B cell (primary cell): ENCODE data around the gene PDK2. TPM values are rescaled to one million over a fixed set of nuclear protein-coding genes. Genes with fewer than 3 reads are reported as not detected.

Experiments used
- ATAC-seq: fragments of 200-7000 bp; cut with Tn5 transposase; one replicate; pipeline ENCODE4 v1.10.0; 2021; ENCODE audit warnings: low read depth, mild to moderate bottlenecking, moderate number of reproducible peaks, moderate library complexity
- CTCF ChIA-PET: fragments of 350-600 bp; sonication (Branson Sonifier 250); formaldehyde crosslinking; loops from one replicate; lab custom pipeline; 2021; ENCODE audit warnings: antibody characterized with exemption, inconsistent platforms; lab: Charles Lee
- POLR2A ChIA-PET: fragments of 350-600 bp; sonication (Branson Sonifier 250); formaldehyde crosslinking; loops from one replicate; lab custom pipeline; 2021; ENCODE audit warnings: antibody characterized with exemption; lab: Charles Lee
- DNase-seq: peaks from one replicate; pipeline ENCODE4 v3.0.0; 2013
- H2AFZ ChIP-seq: 2 replicates; pipeline ENCODE4 v1.6.1; 2012; ENCODE audit warnings: mild to moderate bottlenecking, low read depth, low read length; ENCODE audit not compliant: insufficient read depth, poor library complexity, severe bottlenecking
- H3K27ac ChIP-seq, 2 donors: 1 replicate in 1 of 2; 2 replicates in 1 of 2; pipeline ENCODE4 v1.5.1; 2012 to 2013; ENCODE audit warnings: low read length in 2 of 2, mild to moderate bottlenecking in 2 of 2, moderate library complexity in 1 of 2
- H3K27me3 ChIP-seq, 4 experiments: fragments of 200-600 bp in 1 of 4; sonication (generic) in 1 of 4; replicated peaks in 1 of 4; 1 replicate in 2 of 4; 2 replicates in 2 of 4; pipeline versions ENCODE4 v1.6.1 to v1.7.0; 2013 to 2016; ENCODE audit warnings: low read length in 3 of 4, mild to moderate bottlenecking in 2 of 4, mixed read lengths in 1 of 4, moderate library complexity in 1 of 4; ENCODE audit not compliant: insufficient read depth in 4 of 4, control insufficient read depth in 3 of 4; ENCODE audit errors: control extremely low read depth in 1 of 4
- H3K36me3 ChIP-seq, 2 experiments: replicated peaks in 1 of 2; 1 replicate in 1 of 2; 2 replicates in 1 of 2; pipeline versions ENCODE4 v1.6.1 to v1.7.1; 2013; ENCODE audit warnings: low read length in 1 of 2; ENCODE audit not compliant: insufficient read depth in 2 of 2, control insufficient read depth in 1 of 2; ENCODE audit errors: control extremely low read depth in 1 of 2, extremely low read depth in 1 of 2
- H3K4me1 ChIP-seq, 2 donors: fragments of 200-600 bp in 1 of 2; sonication (generic) in 1 of 2; 1 replicate in 1 of 2; 2 replicates in 1 of 2; pipeline versions ENCODE4 v1.5.1 to v1.6.1; 2013 to 2017; ENCODE audit warnings: low read length in 2 of 2; ENCODE audit not compliant: control insufficient read depth in 2 of 2, insufficient read depth in 2 of 2
- H3K4me2 ChIP-seq: replicated peaks from 2 replicates; pipeline ENCODE3; 2012; ENCODE audit warnings: mild to moderate bottlenecking, low read depth, low read length; ENCODE audit not compliant: poor library complexity, severe bottlenecking
- H3K4me3 ChIP-seq, 5 experiments: fragments of 200-600 bp in 1 of 5; sonication (generic) in 1 of 5; 1 replicate in 3 of 5; 2 replicates in 2 of 5; pipeline versions ENCODE4 v1.5.1 to v1.7.0; 2011 to 2016; ENCODE audit warnings: low read length in 4 of 5, mild to moderate bottlenecking in 4 of 5, low read depth in 2 of 5, control low read depth in 1 of 5, moderate library complexity in 1 of 5; ENCODE audit not compliant: insufficient read depth in 1 of 5; ENCODE audit errors: control extremely low read depth in 1 of 5, extremely low read depth in 1 of 5
- H3K79me2 ChIP-seq: fragments of 200-600 bp; sonication (generic); one replicate; pipeline ENCODE4 v1.6.0; 2016; ENCODE audit warnings: low read length; ENCODE audit not compliant: control insufficient read depth, insufficient read depth
- H3K9ac ChIP-seq: fragments of 200-600 bp; sonication (generic); 2 replicates; pipeline ENCODE4 v1.6.1; 2017; ENCODE audit warnings: mild to moderate bottlenecking, low read length, moderate library complexity
- H3K9me3 ChIP-seq, 3 donors: one replicate each; pipeline versions ENCODE4 v1.6.1 to v1.7.1; 2013; ENCODE audit warnings: low read length in 2 of 3; ENCODE audit not compliant: control insufficient read depth in 2 of 3, insufficient read depth in 1 of 3; ENCODE audit errors: control extremely low read depth in 1 of 3
- H4K20me1 ChIP-seq: 2 replicates; pipeline ENCODE4 v1.6.0; 2012; ENCODE audit warnings: mild to moderate bottlenecking, low read length; ENCODE audit not compliant: insufficient read depth, control insufficient read depth, poor library complexity, severe bottlenecking
- H3K27ac Mint-ChIP-seq: one replicate; pipeline ENCODE4 v1.8.0; 2021; ENCODE audit warnings: mixed read lengths
- H3K27me3 Mint-ChIP-seq: one replicate; pipeline ENCODE4 v1.8.0; 2021; ENCODE audit warnings: mixed read lengths
- H3K4me1 Mint-ChIP-seq: one replicate; pipeline ENCODE4 v1.8.0; 2021; ENCODE audit warnings: mixed read lengths
- H3K4me3 Mint-ChIP-seq: one replicate; pipeline ENCODE4 v1.8.0; 2021; ENCODE audit warnings: mixed read lengths
- H3K9me3 Mint-ChIP-seq: one replicate; pipeline ENCODE4 v1.8.0; 2022; ENCODE audit warnings: mixed read lengths; ENCODE audit not compliant: insufficient read depth
- EZH2 ChIP-seq: IDR thresholded peaks from 2 replicates; pipeline ENCODE4 v1.6.1; 2012; ENCODE audit warnings: borderline replicate concordance, low read depth, mild to moderate bottlenecking, moderate library complexity, low read length; ENCODE audit not compliant: insufficient read depth, poor library complexity, severe bottlenecking
- WGBS: methylation state at CpG from one replicate; pipeline ENCODE4 v1.1.5; 2013; ENCODE audit warnings: missing lambda C conversion rate; ENCODE audit not compliant: insufficient coverage; 5-methylcytosine and 5-hydroxymethylcytosine counted together
- intact Hi-C: fragments of 100-400 bp; cut with micrococcal nuclease; formaldehyde crosslinking; loops from one replicate; pipeline ENCODE4 v1.10.0; 2022
- polyA plus RNA-seq: library from polyadenylated mRNA; depleted of rRNA; stranded (reverse); fragments of >200 nt; gene quantifications from 2 replicates; pipeline ENCODE4 v1.2.3, GENCODE V29; 2012
- total RNA-seq, 2 donors: library from RNA; stranded (reverse); fragments of 120-200 nt in 1 of 2; gene quantifications; 1 replicate in 1 of 2; 2 replicates in 1 of 2; pipeline versions ENCODE4 v1.2.3 to v1.2.4, GENCODE V29; 2013 to 2022
- TF ChIP-seq, protein P1 (sequence below): fragments of 200-600 bp; IDR thresholded peaks from one replicate; pipeline ENCODE4 v1.8.0; 2022; ENCODE audit warnings: antibody characterized with exemption, mild to moderate bottlenecking

Gene PDK2
- total and polyA plus RNA-seq, 2 donors (not counting 1 experiment from before 2014, with no cell fraction given): 35.2 to 73.2 TPM

DNA sequence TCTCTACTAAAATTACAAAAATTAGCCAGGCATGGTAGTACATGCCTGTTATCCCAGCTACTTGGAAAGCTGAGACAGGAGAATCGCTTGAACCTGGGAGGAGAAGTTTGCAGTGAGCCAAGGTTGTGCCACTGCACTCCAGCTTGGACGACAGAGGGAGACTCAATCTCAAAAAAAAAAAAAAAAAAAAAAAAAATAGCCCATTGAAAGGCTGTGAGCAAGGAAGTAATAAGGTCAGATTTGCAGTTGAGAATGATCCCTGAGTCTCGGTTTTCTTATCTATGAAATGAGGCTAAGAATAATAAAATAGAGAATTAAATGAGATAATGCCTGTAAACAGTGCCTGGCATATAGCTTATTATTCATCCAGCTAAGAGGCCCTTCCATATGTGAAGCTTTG lies 1.3 kb upstream of the PDK2 start:
- no peak for DNase-seq
- Mint-ChIP-seq H3K27me3 (no peaks in the 10 kb centered on the region), H3K4me1 (peaks cover 27% of the 10 kb centered on the region), H3K27ac (peak overlapping the region; percentile 94), H3K4me3 (peak overlapping the region; percentile 99), H3K9me3 (no peaks in the 10 kb centered on the region)
- CTCF ChIA-PET: interaction anchor here (0.7 to 4.2 kb wide), 53 partner anchors 9 to 372 kb away, joined by 3 to 47 read pairs (median 5); partner anchors contain the start of genes COL1A1, ITGA3 and PPP1R9B
- Histone ChIP-seq H2AFZ (peak overlapping the region; percentile 86), H3K27ac (no peak overlapping the region), H3K27me3 (peaks cover 0 to 3% (median 0%) of the 10 kb centered on the region in 4 experiments), H3K4me1 (peaks cover 8 to 20% of the 10 kb centered on the region in 2 donors), H3K9me3 (no peaks in the 10 kb centered on the region), H3K4me2 (peak overlapping the region; percentile 100), H3K36me3 (peaks cover 0 to 14% of the 10 kb centered on the region in 2 experiments), H3K4me3 (no peak overlapping the region), H4K20me1 (peaks cover 6% of the 10 kb centered on the region), H3K79me2 (peaks cover 13% of the 10 kb centered on the region), H3K9ac (no peak overlapping the region)
- WGBS: 60% methylated on average over 1 of the region's 3 CpGs
- ATAC-seq: no peak
- POLR2A ChIA-PET: interaction anchor here (0.7 to 2.0 kb wide), 4 partner anchors 9 to 278 kb away, joined by 4 to 6 read pairs (median 5); no protein-coding TSS in a partner anchor
- TF ChIP-seq, protein P1, sequence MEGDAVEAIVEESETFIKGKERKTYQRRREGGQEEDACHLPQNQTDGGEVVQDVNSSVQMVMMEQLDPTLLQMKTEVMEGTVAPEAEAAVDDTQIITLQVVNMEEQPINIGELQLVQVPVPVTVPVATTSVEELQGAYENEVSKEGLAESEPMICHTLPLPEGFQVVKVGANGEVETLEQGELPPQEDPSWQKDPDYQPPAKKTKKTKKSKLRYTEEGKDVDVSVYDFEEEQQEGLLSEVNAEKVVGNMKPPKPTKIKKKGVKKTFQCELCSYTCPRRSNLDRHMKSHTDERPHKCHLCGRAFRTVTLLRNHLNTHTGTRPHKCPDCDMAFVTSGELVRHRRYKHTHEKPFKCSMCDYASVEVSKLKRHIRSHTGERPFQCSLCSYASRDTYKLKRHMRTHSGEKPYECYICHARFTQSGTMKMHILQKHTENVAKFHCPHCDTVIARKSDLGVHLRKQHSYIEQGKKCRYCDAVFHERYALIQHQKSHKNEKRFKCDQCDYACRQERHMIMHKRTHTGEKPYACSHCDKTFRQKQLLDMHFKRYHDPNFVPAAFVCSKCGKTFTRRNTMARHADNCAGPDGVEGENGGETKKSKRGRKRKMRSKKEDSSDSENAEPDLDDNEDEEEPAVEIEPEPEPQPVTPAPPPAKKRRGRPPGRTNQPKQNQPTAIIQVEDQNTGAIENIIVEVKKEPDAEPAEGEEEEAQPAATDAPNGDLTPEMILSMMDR: no peak
- TF ChIP-seq EZH2: no peak
- intact Hi-C loops: loop anchor here (1.0 to 10.0 kb wide), 4 partner anchors 23 to 281 kb away; partner anchors contain the start of genes EME1 and MRPL27

DNA sequence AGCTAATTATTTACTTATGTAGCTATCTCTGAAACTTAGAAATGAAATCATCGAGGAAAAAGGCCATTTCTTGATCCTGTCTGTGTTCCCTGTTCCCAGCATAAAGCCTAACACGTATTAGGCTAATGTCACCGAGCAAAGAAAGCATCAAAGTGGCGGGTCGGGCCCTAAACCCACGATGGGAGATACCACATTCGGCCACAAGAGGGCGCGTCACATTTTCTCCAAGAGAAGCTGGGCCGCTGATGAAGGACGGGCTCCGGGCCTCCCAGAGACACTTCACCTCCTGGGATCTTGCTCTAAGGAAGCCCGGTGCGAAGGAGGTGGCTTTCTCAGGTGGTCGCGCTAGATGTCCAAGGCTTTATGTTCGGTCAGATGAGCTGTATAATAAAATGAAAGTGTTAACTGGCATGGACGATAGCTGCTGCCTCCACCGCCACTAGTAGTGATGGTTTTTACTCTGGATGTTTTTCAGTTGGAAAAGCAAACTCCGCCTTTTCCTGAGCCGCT lies 853 bp upstream of the PDK2 start:
- H3K79me2 ChIP-seq: peaks cover 13% of the 10 kb centered on the region
- H3K4me1 ChIP-seq: peaks cover 8 to 20% of the 10 kb centered on the region in 2 donors
- DNase-seq: peak; percentile 92
- 1% methylated on average over 20 of the region's 21 CpGs for WGBS
- ChIA-PET POLR2A (interaction anchor here (0.6 to 2.0 kb wide), 5 partner anchors 10 to 203 kb away, joined by 3 to 7 read pairs (median 5); no protein-coding TSS in a partner anchor), CTCF (interaction anchor here (0.7 to 4.2 kb wide), 52 partner anchors 8 to 372 kb away, joined by 3 to 47 read pairs (median 5); partner anchors contain the start of genes COL1A1, ITGA3 and PPP1R9B)
- H3K9me3 ChIP-seq: no peaks in the 10 kb centered on the region
- peak overlapping the region; percentile 86 for H2AFZ ChIP-seq
- peak overlapping the region; percentile 100 for H3K4me2 ChIP-seq
- peaks cover 0 to 18% of the 10 kb centered on the region in 2 experiments for H3K36me3 ChIP-seq
- H4K20me1 ChIP-seq: peaks cover 6% of the 10 kb centered on the region
- peak overlapping the region; percentile 99 for H3K4me3 Mint-ChIP-seq
- ATAC-seq: peak; percentile 40
- peak overlapping the region; percentile 3 to 57 for H3K27ac ChIP-seq
- intact Hi-C loops: loop anchor here (1.0 to 10.0 kb wide), 4 partner anchors 23 to 281 kb away; partner anchors contain the start of genes EME1 and MRPL27
- peak overlapping the region; percentile 87 for H3K9ac ChIP-seq
- peak overlapping the region; percentile 61 to 95 (median 89) for H3K4me3 ChIP-seq
- H3K4me1 Mint-ChIP-seq: peaks cover 27% of the 10 kb centered on the region
- no peaks in the 10 kb centered on the region for H3K27me3 Mint-ChIP-seq
- no peak for TF ChIP-seq EZH2
- TF ChIP-seq, protein P1: peak; percentile 92
- peak overlapping the region; percentile 94 for H3K27ac Mint-ChIP-seq
- H3K9me3 Mint-ChIP-seq: no peaks in the 10 kb centered on the region
- peaks cover 0 to 3% (median 0%) of the 10 kb centered on the region in 4 experiments for H3K27me3 ChIP-seq
